ENCODE measurements around the gene KCNJ4.
"Not testable (repeated sequence)": the region's sequence is repeated elsewhere in the genome, so short reads cannot be mapped to it uniquely, and the experiment has no call there.

The KCNJ4 gene

DNA sequence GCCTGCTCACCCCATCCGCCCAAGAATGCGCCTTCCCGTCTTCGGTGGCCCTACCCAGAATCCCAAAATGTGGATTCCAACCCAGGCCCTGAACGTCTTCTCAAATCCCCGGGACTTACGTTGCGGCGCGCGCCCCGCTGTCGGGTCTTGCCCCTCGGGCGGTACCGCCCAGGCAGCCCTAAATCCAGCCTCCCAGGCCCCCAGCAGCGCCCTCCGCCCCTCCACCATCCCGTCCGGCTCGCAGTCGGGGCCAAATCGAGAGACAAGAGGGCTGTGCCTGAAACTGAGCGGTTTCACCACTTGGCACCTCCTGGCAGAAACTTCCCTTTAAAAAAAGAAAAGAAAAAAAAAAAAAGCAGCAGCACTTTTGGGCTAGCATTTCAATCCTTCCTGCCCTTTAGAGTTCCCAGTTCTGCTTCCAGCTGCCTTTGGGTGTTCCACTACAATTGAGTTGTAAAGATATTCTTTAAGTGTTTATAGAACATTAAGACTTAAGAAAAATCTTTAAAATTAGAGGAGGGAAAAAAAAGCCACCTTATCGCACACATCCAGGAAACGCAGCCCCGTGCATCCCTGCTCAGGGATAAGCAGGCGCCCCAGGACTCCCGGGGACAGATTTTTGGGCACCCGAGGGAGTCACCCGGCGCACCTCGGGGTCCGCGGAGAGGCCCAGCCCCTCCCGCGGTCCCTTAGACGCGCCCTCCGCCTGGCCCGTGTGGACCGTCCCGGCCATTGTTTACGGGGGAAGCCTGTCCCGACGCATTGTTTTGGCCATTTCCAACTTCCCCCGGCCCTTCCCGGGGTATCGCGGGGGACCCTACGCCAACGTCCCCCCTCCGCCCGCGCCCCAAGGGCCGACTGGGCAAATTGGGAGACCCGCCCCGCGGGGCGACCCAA is 57.6 kb downstream of the KCNJ4 start:
- no peak for TF ChIP-seq POLR2A (IDR thresholded peaks at IDR 0.05; ENCODE audit: low read depth, low read length)
- no peak for DNase-seq (ENCODE audit: insufficient read length, low spot score)
- no peak for FAIRE-seq

- DNase-seq (ENCODE audit: insufficient read length, low spot score), result not testable (repeated sequence)
Observed at GRCh38 chr22:38396440-38397069, 58.4 kb downstream of the KCNJ4 start.

GRCh38 chr22:38395944-38396343 is 59.1 kb downstream of the KCNJ4 start:
- DNase-seq (ENCODE audit: insufficient read length, low spot score), result not testable (repeated sequence)
- FAIRE-seq, result peak; percentile 78

More at GRCh38 chr22:38396440-38397069, 58.4 kb downstream of the KCNJ4 start:
- not testable (repeated sequence) for FAIRE-seq

DNA sequence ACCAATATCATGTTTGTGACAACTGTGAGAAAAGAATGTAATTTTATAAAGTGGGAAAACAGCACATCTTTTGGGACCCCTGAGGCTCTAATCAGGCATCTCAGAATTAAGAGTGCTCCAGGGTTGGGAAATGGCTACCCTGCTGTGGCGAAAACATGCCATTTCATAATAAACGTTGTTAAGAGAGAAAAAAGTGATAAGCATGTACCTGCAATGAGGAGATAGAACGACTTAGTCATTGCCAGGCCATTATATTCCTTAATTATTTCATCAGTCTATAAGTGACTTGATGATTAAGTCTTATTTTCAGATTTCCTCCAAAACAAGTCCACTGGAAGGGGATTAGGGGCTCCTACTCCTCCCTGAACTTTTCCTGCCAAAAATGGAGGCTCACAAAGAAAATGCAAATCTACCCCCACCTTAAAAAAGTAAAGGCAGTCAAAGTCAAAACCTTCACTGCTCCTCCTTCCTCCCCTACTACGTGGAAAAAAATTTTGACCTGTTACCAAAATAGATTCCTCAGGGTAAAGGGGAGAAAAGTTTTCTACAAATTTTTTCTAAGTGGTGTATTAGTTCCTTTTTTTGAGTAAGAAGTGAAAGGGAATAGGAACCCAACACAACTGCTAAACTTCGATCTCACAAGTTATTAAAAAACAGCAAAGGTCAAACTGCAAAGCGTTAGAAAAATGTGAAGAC is 59.9 kb downstream of the KCNJ4 start:
- DNase-seq (ENCODE audit: insufficient read length, low spot score); FAIRE-seq: not testable (repeated sequence)

DNA sequence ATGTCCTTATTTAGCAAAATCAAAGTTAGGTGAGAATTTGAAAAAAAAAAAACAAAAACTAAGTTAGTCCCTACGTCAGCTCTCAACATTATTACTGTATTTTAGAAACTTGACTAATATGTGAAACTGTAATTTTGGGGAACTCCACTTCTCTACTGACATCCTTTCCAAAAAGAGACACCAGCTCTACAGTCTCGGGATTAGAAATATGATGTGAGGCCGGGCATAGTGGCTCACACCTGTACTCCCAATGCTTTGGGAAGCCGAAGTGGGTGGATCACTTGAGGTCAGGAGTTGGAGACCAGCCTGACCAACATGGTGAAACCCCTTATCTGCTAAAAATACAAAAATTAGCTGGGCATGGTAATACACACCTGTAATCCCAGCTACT is 65.6 kb downstream of the KCNJ4 start:
- FAIRE-seq; DNase-seq (ENCODE audit: insufficient read length, low spot score): not testable (repeated sequence)

GRCh38 chr22:38388506-38389427 is 66.2 kb downstream of the KCNJ4 start:
- DNase-seq (ENCODE audit: insufficient read length, low spot score), result not testable (repeated sequence)
- FAIRE-seq, result peak; percentile 41

DNA sequence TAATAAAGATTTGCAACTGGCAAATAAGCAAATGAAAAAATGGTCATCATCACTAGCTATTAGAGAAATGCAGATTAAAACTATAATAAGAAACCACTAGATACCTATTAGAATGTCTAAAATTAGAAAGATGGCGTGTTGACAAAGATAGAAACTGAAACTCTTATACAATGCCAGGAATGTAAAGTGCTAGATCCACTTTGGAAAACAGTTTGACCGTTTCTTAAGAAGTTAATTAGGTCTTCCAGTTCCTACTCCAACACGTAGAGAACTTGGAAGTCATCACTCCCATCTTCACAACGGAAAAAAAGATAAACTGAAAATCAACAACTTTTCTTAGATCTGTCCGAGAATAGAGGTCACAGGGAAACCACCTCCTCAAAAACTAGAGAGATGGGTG is 68.1 kb downstream of the KCNJ4 start:
- DNase-seq (ENCODE audit: insufficient read length, low spot score); FAIRE-seq: not testable (repeated sequence)

DNA sequence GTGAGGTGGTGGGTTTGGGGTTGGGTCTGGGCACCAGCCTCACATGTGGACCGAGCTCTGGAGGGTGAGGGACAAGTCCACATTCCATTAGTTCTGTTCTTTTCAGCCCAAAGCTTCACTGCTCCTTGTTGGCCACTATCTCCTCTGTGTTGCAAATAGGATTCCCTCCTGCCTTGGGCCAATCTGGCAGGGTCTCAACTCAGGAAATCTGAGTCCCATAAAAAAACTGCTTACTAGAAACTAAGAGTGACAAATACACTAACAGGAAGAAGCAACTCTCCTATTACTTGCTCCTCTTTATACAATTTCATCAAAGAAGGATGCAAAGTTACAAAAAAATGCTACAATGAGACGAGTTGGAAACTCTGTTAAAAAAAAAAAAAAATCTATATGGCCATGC is 71.6 kb downstream of the KCNJ4 start:
- no peak for DNase-seq (ENCODE audit: insufficient read length, low spot score)
- no peak for TF ChIP-seq POLR2A (IDR thresholded peaks at IDR 0.05; ENCODE audit: low read depth, low read length)
- no peak for FAIRE-seq

GRCh38 chr22:38381371-38381770 is 73.6 kb downstream of the KCNJ4 start:
- FAIRE-seq; DNase-seq (ENCODE audit: insufficient read length, low spot score): not testable (repeated sequence)

Data from H54 (cell line).